Purkinje cell (primary cell): Measurements from ENCODE around the gene URGCP. TPM values are rescaled to one million over a fixed set of nuclear protein-coding genes. Genes with fewer than 3 reads are reported as not detected.

Experiments
- polyA plus RNA-seq: library from polyadenylated mRNA; unstranded; fragments of >200 nt; fragmentation: Nextera tagmentation; gene quantifications from 2 replicates; pipeline ENCODE4 v1.2.1, GENCODE V29; 2014

Gene URGCP, protein sequence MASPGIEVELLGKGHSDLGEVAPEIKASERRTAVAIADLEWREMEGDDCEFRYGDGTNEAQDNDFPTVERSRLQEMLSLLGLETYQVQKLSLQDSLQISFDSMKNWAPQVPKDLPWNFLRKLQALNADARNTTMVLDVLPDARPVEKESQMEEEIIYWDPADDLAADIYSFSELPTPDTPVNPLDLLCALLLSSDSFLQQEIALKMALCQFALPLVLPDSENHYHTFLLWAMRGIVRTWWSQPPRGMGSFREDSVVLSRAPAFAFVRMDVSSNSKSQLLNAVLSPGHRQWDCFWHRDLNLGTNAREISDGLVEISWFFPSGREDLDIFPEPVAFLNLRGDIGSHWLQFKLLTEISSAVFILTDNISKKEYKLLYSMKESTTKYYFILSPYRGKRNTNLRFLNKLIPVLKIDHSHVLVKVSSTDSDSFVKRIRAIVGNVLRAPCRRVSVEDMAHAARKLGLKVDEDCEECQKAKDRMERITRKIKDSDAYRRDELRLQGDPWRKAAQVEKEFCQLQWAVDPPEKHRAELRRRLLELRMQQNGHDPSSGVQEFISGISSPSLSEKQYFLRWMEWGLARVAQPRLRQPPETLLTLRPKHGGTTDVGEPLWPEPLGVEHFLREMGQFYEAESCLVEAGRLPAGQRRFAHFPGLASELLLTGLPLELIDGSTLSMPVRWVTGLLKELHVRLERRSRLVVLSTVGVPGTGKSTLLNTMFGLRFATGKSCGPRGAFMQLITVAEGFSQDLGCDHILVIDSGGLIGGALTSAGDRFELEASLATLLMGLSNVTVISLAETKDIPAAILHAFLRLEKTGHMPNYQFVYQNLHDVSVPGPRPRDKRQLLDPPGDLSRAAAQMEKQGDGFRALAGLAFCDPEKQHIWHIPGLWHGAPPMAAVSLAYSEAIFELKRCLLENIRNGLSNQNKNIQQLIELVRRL
- 20.1 and 21.0 TPM in 2 replicates for polyA plus RNA-seq

DNA sequence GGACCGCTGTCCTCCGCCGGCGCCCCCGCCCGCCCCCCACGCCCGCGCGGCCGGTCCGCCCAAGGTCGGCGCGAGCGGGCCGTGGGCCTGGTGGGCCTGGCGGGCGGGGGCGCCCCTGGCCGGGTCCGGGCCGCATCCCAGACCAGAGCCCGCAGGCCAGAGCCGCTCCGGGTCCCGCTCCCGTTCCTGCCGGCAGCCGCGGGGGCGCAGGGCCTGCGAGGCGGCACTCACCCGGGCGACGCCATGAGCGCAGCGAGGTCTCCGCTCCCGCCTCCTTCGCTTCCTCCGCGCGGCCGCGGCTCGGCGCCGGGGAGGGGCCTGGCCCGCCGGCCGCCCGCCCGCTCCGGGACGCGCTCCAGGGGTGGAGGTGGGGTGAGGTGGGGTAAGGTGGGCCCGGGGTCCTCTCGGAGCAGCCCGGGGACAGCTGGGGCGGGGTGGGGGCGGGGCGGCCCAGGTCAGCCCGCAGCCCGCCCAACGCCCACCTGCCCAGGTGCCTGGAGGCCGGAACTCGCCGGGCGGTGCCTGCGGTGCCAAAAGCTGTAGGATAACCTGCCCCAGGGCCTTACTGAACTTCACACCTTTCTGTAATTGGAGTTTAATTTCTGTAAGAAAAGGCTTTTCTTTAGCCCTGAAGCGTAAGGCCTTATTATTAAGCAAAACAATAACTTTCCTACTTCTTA is at the start of gene URGCP:
URGCP (minus strand) TSS at position 266 of the 680 bp plus-strand sequence; CDS start at position 245, 21 bp downstream.

DNA sequence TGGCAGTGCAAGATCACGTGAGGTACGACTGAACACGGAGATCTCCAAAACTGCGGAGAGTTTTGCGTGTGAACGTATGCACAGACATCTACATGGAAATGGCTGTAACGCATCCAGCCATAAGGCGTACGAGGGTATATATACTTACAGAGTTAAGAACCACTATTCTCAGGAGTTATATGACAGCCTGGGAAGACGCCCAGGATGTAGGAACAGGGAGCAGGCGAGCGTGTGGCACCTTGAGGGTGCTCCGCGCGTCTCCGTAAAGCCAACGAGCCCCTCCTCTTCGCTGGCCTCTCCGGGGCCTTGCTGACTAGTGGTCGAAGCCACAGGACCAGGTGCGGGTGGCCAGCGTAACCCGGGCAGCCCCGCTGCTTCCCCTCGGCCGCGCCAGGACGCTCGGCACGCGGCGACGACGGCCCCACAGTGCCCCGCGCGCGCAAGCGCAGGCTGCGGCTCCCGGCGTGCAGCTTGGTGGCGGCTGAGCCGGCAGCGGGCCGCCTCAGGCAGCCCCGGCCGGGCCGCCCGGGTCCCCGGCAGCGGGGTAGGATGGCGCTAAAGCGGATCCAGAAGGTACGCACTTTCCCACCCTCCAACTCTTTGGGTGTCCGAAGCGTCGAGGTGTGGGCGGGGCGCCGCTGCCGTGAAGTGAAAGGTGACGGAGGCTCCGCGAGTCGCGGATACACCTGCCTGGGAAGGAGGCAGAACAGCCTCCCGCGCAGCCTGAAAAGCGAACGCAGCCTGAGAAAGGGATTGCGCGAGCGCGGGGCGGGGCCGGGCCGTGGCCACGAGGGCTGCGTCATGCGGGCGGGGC is 19.8 kb upstream of the URGCP start, which contains the start of gene UBE2D4:
UBE2D4 (plus strand) TSS at position 453 of the 814 bp plus-strand sequence; CDS start at position 550, 97 bp downstream.

DNA sequence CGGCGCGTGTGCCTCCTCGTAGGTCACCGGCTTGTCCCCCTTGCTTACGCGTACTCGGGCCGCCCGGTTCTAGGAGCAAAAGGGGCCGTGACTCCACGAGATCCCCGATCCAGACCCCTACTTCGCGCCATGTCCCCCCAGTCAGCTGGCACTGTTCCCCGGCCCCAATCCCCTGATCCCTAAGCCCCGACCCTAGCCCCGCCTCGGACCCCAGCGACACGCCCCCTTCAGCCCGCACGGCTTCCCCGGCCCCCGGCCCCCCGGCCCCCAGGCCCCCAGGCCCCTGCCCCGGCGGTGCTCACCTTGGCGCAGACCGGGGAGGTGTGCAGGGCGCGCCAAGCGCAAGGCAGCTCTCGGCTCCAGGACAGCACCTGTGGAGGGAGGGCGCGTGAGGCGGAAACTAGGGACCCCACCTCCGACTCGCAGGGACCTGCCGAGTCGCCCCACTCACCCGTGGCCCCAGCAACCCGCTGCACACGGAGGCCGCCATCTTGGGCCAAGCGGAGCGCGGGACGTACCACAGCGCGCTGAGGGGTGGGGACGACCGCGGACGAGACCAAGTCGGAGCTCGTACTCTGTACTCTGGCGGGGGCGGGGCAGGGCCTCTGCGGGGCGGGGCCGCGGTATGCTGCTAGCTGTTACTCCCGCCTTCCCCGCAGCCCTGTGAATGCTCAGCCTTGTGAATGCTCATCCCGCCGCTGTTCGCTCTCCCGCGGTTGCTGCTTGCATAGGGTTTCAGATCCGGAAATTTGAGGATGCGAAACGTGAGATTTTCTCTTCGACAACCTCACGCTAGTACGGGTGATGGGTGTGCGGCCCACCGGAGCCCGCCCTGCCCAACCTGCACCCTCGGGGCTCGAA is 37.2 kb downstream of the URGCP start, which contains the start of gene MRPS24:
MRPS24 (minus strand) TSS at position 512 of the 861 bp plus-strand sequence; CDS start at position 490, 22 bp downstream.

Other genes with a start within 250 kb of the URGCP start
- 312 and 314 TPM in 2 replicates for gene COA1, start 177.1 kb downstream of the URGCP start, polyA plus RNA-seq
- gene BLVRA, start 147.9 kb downstream of the URGCP start, polyA plus RNA-seq = 155 and 159 TPM in 2 replicates
- gene MRPS24, start 37.1 kb downstream of the URGCP start, polyA plus RNA-seq = 249 and 288 TPM in 2 replicates
- gene UBE2D4, start 19.8 kb upstream of the URGCP start, polyA plus RNA-seq = 3.0 and 3.5 TPM in 2 replicates
- gene SPDYE1, start 91.3 kb upstream of the URGCP start, polyA plus RNA-seq = 0.11 TPM in 1 of 2 replicates, not detected in the other
- gene DBNL, start 138.1 kb upstream of the URGCP start, polyA plus RNA-seq = 7.5 and 9.9 TPM in 2 replicates
- gene PGAM2, start 159.0 kb upstream of the URGCP start, polyA plus RNA-seq = 6.0 and 6.5 TPM in 2 replicates
- 0.29 and 1.2 TPM in 2 replicates for gene POLM, start 175.9 kb upstream of the URGCP start, polyA plus RNA-seq
- 0.14 TPM in 1 of 2 replicates, not detected in the other for gene AEBP1, start 197.7 kb upstream of the URGCP start, polyA plus RNA-seq
- gene POLD2, start 217.0 kb upstream of the URGCP start, polyA plus RNA-seq = 21.9 and 42.2 TPM in 2 replicates
- gene MYL7, start 234.7 kb upstream of the URGCP start, polyA plus RNA-seq = 2.4 TPM in 1 of 2 replicates, not detected in the other